Stimulated activated CD8-positive, alpha-beta memory T cell treated with anti-CD3 and anti-CD28 coated beads, Interleukin-4, amount 100 ng/mL, for 4 hours (primary cell): ENCODE data around the gene APBB1IP.
A peak's percentile ranks its signal among the peaks of the same experiment; 100 is the strongest.
"Not testable (repeated sequence)": the region's sequence is repeated elsewhere in the genome, so short reads cannot be mapped to it uniquely, and the experiment has no call there.

Source experiments
- DNase-seq, 2 donors: peaks; one replicate each; pipeline ENCODE4 v3.0.0-alpha.2; 2020; ENCODE audit warnings: low read depth in 2 of 2, low spot score in 1 of 2

Gene APBB1IP

DNA sequence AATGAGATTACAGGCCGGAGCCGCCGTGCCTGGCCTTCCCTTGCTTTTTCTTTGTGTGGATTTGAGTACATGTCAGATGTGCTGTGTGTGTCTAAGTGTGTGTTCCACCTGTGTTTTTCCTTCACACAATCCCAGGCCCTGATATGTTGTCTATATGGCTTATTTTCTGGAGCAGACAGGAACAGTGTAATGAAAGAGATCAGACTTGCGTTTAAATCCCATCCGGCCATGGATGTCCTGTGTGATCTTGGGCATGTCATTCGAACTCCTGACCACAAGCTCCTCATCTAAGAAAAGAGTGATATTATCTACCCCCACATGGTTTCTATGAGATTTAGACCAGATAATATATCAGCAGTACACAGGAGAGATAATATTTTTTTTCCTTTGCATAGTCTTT, 37.2 kb downstream of the APBB1IP start:
- no peak for DNase-seq

DNA sequence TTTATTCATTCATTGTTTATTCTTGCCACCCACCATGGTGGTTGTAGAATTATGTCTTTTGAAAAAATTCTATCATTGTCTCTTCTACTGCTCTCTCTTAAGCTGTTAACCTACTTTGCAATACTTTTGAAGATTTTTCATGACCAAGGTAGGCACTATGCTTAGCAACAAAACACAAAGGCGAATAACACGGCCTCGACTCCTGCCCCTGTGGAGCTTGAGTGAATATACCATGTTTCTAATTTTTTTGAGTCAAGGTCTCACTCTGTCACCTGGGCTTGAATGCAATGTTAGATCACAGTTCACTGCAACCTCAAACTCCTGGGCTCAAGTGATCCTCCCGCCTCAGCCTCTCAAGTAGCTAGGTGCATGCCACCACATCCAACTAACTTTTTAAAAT, 39.4 kb downstream of the APBB1IP start:
- DNase-seq = no peak

DNA sequence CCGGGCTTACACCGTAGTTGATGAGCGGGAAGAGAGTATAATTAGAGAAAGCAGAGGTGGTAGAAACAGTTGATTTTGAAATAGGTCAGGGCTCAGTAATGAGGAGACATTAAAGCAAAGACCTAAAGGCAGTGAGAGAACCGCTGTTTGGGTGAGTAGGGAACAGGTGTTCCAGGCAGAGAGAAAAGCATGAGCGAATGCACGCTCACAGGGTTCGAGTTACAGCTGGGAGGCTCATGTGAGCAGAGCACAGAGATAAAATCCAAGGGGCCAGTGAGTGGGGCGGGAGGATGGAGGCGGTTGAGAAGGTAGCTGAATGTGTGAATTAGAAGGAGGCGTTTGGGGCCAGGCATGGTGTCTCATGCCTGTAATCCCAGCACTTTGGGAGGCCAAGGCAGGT, 39.9 kb downstream of the APBB1IP start:
- DNase-seq = no peak

DNA sequence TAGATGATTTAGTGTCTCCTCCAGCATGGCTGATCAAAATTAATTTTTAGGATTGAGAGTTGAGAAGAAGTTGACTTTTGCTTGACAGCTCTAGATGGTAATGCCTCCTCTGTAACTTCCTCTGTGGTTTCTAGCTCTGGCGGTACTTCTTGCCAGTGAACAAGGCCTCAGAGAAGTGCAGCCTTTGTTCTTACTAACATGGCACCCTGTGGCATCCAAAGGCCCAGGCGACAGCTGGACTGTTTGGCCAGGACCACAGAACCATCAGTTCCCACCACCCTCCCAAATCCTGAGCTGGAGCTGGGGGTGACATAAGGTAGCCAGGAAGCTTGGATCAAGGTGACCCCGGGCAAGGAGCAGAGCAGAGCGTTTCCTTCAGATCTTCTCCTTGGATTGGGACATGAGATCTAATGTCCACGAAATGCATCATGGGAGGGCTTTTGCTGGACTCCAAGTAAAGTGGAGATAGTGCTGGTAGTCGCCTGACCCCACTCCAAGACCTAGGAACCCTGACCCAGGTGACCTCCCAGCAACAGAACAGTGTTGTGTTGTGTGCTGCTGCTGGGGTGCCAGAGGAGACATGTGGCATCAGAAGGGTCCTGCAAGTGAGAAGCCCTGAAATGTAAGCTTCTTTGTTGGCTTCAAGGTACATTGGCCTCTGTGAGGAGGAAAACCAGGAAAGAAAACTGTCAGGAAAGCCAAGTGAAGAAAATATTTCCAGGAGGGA, 41.8 kb downstream of the APBB1IP start:
- DNase-seq = no peak

DNA sequence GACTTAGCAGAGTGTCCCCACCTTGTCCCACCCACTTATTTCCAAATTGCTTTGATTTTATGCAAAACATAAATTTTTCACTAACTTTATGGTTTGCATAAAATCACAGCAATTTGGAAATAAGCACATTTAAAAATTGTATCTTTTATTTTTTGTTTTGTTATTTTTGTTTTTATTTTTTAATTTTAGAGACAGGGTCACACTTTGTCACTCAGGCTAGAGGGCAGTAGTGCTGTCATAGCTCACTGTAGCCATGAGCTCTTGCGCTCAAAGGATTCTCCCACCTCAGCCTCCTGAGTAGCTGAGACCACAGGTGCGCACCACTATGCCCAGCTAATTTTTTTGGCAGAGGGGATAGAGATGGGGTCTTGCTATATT, 43.2 kb downstream of the APBB1IP start:
- no peak for DNase-seq

DNA sequence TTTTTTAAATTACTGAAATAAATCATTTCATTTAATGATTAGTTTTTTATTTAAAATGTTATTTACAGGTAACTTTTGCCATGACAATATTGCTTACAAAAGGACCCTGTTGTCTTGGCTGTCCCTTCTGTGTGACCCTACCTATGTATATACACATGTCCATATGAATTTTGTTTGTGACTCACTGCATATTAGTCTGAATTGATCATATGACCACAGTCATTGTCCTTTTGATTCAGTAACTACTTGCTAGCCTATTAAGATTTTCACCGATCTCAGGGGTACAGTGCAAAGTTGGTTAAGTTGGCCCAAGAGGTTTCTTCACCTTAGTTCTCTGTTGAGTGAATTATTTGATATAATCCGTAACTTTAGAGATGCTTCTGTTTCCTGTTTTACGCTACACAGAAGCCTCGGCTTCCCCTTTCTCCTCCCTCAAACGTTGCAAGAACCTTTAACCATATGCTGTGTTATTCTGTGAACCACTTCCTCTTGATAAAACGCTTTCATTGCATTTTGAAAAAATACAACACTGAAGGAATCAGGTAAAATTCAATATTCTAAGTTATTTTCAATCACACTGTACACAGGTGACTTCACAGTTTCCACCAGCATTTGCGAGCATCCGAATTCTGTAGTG, 43.9 kb downstream of the APBB1IP start:
- DNase-seq = no peak

DNA sequence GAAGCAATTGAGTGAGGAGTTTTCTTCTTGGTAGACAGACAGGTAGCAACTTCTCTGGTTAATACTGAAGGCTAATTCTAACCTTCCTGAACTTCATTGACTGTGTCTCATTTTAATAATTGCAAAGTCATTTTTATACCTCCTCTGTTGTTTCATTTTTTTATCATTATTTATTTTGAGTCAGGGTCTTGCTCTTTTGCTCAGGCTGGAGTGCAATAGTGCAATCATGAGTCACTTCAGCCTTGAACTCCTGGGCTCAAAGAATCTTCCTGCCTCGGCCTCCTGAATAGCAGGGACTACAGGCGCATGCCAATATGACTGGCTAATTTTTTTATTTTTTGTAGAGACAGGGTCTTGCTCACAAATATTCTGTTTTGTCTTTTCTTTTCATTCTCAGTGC, 45.4 kb downstream of the APBB1IP start:
- DNase-seq = no peak

DNA sequence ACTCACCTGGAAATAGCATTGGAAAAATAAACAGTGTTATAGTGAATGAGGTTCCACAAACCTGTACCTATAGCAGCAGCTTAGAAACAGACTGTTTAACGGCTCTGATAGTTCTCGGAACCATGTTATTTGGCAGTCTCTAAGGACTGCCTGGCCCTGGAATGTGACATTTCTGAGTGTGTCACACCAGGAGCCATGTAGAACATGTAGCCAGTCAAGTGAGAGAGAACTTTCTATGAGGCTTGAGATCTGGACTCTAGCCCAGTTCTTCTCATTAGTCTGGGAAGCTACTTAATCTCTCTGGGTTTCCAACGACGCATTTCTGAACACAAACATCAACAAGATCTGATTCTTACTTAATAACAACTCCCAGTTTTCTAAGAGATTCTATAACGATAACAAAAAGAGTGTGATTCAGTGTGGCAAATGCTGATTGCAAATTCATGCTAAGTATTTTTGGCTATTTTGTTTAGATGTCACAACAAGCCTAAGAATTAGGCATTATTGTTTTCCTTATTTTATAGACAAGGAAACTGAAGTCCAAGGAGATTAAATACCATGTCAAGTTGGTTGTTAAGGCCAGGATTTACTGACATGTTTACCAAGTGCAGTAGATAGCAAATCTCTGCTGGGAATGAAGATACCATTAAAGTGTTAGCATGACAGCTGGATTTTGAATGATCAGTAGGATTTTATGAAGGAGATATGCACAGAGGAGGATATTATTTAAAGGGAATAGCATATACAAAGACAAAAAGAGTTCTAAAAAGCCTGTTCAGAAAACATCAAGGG, 47.2 kb downstream of the APBB1IP start:
- no peak for DNase-seq

DNA sequence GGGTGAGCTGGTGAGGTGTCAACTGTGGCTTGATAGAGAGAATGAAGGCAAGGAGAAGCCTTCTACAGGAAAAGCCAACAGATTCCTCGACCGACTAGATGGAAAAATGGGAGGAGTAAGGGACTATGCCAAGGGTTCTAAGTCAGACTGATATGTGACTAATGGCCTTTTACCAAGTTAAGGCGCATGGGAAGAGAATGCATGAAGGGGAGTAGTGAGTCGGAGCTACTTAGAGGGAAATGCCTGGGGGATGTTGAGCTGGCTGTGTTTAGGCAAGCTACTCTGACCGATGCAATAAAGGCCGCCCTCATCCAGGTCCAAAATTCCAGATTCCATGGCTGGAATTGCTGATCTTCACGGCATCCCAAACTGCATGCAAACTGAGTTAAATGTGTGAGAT, 48.2 kb downstream of the APBB1IP start:
- DNase-seq = no peak

DNA sequence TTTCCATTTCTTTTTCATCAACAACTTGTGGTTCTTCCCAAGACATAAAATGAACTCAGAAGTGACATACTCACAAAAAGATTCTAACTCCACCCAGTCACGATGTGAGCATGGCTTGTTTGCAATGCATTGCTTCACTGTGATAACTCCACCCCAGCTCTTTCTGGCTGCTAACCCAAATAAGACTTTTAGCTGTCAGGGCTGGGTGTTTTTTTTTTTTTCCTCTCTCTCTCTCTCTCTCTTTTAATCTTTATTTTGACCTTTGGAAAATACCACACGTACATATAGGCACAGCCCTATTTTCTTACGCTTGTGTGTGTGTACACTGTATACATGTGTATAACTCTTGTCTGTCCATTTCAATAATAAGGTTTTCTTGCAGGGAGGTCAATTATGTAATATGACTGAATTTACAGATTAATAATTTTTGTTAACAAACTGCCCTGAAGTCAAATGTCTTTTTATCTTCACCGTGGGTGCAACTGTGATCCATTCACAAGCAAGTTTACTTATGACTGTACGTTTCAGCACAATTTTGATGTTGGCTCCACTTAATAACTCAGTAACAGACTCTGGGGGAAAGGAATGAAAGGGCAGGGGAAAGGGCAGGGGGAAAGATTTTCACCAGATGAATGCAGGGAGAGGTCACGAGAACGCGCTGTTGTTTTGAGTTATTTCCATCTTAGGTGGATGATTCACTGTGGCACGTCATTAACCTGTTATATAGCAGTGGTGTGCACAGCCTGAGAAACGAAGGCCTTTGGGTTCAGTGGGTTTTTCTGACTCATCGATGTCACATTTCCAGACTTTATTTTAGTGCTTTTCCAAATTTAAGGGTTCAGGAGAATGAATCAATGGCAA, 49.1 kb downstream of the APBB1IP start:
- peak; percentile 28 to 51 for DNase-seq

DNA sequence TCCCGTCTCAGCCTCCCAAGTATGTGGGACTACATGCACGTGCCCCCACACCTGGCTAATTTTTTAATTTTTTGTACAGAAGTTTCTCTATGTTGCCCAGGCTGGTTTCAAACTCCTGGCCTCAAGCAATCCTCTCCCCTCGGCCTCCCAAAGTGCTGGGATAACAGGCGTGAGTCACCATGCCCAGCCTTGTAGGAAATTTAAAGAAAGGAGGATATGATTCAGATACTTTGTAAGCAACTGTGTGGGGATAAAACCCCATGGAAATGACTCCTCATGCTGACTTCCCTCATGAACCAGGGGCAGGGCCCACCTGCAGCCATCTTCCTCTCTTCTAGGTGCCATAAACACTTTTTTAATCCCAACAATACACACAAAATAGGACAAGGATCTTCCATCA, 50.2 kb downstream of the APBB1IP start:
- no peak for DNase-seq

DNA sequence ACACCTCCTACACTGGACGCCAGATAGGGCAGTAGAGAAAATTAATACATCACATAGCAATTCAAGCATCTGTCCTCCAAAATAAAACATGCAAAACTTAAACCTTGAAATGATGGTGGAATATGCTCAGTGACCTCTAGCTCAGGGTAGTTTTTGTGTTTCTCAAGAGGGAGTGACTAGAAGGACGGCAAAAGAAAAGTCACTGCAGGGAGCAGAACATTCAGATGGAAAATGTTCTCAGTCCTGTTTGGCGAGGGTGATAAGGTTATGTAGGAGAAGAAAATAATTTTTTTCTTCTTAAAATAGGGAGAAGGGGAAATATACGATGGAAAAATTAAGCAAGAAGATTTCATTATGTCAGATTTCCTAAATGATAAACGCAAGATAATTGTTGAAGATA, 50.9 kb downstream of the APBB1IP start:
- DNase-seq = no peak

DNA sequence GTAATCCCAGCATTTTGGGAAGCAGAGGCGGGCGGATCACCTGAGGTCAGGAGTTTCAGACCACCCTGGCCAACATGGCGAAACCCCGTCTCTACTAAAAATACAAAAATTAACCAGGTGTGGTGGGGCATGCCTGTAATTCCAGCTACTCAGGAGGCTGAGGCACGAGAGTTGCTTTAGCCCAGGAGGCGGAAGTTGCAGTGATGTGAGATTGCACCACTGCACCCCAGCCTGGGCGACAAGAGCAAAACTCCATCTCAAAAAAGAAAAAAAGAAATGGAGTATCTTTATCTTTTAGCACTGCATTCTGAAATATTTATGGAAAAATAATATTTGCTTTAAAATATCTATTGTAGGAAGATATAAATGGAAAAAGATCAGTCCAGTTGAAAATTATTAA, 52.2 kb downstream of the APBB1IP start:
- DNase-seq = not testable (repeated sequence)

DNA sequence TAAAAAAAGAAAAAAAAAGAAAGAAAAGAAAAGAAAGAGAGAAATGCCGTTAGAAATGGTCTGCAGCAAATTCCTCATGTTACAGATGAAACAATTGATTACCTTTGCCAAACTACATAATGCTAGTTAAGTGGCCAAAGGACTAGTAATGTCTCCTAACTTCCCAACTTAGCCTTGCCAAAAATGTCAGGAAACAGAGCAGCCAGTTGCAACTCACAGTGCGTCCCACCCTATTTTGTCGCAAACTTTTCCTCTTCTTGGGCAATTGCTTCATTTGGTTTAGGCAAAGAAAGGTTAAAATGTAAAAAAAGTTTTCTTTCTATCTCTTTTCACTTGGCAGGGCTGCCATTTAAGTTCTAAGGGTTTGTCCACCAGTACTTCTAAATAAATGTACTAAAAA, 53.1 kb downstream of the APBB1IP start:
- no peak for DNase-seq

DNA sequence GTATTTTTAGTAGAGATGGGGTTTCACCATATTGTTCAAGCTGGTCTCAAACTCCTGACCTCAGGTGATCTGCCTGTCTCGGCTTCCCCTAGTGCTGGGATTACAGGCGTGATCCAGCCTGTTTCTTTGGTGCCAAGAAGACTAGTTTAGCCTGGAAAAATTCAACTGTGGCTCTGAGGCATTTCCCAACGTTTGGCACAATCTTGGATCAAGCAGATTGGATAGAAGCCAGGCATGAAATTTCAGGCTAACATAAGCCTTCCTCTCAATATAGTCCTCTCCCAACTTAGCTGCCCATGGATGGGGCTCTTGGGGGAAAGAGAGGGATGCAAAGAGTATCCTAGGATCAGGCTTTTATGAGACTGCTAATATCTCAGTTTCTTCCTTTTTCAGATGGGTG, 53.8 kb downstream of the APBB1IP start:
- no peak for DNase-seq

DNA sequence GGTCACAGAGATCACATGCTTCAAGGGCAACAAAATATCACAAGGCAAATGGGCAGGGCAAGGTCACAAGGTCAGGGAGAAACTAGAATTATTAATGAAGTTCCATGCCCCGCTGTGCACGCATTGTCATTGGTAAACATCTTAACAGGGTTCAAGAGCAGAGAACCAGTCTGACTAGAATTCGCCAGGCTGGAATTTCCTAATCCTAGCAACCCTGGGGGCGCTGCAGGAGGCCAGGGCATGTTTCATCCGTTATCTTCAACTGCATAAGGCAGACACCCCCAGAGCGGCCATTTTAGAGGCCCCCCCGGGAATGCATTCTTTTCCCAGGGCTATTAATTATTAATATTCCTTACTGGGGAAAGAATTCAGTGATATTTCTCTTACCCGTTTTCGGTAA, 54.6 kb downstream of the APBB1IP start:
- DNase-seq = not testable (repeated sequence)

DNA sequence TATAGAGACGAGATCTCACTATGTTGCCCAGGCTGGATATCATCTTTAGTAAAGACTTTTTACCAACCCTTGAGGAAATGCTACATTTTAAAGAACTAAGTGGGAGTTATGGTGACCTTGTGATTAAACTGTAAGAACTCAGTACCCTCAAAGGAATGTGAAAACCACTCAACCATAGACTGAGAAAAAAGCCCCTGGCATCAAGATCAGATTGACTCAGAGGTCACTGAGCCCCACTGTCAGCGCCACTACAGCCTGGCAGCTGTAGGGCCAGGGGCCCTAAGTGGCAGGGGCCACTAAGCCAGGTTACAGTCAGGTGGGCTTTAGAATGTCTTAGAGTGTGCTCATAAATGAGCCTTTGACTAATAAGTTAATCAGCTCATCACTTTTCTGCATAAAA, 55.9 kb downstream of the APBB1IP start:
- no peak for DNase-seq

DNA sequence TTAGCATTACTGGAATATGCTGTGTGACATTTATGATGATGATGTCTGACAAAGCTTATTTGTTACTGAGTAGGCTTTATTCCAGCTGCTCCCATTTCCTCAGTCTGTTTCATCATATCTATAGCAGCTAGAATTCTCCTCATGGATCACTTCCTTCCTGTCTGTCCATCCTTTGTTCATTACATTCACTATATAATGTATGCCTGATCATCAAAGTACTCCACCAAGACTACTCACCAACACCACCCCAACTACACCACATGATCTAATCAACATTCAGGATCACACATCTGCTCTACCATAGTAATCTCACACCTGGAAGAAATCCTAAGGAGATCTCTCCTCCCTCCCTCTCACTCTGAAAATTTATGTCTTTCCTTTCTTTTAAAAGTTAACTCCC, 61.3 kb downstream of the APBB1IP start:
- no peak for DNase-seq

DNA sequence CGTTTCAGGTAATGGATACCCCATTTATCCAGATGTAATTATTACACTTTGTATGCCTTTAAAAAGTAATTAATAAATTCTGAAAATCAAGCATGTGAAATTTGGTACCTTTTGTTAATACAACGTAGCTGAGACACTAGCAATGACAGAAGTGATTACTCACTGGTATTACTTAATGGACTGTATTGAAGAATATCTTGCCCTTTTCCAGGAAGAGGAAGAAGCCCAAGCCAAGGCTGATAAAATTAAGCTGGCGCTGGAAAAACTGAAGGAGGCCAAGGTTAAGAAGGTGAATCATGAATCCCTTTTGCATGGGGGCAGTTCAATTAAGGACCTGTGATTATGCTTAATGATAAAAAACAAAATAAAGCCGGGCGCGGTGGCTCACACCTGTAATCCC, 64.8 kb downstream of the APBB1IP start:
- DNase-seq = no peak

DNA sequence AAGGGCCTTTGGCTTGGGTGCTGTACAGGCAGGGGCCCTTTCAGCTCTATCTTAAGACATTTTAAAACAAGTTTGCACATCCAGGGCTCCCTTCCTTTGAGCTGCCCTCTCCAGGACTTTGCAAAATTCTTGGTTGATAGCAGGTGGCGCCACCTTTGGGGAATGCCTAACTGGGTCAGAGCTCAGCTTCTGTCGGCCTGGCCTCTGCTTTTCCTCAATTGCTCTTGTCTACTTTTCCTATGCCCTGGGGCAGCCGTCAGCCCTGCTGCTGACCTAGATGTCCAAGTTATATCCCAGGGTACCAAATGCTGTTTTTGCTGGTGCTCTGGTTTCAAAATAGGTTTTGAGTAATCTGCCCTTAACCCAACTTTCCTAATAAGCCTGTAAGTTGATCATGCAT, 65.8 kb downstream of the APBB1IP start:
- DNase-seq = no peak

DNA sequence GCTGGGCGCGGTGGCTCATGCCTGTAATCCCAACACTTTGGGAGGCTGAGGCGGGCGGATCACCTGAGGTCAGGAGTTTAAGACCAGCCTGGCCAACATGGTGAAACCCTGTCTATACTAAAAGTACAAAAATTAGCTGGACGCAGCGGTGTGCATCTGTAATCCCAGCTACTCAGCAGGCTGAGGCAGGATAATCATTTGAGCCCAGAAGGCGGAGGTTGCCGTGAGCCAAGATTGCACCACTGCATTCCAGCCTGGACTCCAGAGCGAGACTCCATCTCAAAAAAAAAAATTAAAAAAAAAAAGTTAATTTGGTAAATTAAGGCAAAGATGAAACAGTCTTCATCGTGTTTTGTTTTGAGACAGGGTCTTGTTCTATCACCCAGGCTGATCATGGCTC, 66.3 kb downstream of the APBB1IP start:
- DNase-seq = not testable (repeated sequence)
